ENCODE measurements around the gene FAM171A2. TPM values are rescaled to one million over a fixed set of nuclear protein-coding genes. Genes with fewer than 3 reads are reported as not detected.
A peak's percentile ranks its signal among the peaks of the same experiment; 100 is the strongest.

Gene FAM171A2
- total and polyA plus RNA-seq, 4 donors = 0.05 to 2.0 (median 0.45) TPM; not detected in 1

- H3K9me3 ChIP-seq (ENCODE audit: control insufficient read depth, low read length) = no peaks in the 10 kb centered on the region
- no peaks in the 10 kb centered on the region for H3K36me3 ChIP-seq (ENCODE audit: control insufficient read depth in 1 of 2, insufficient read depth in 2 of 2, low read length in 1 of 2)
- H3K4me3 ChIP-seq (ENCODE audit: low read length in 2 of 2) = peak overlapping the region; percentile 10 to 21
- intact Hi-C loops (cut with DNase I) = loop anchor here in 1 of 2 donors (10.0 kb wide), 1 partner anchor 119 kb away; the partner anchor contains the start of gene GPATCH8
- H3K27me3 ChIP-seq (ENCODE audit: control insufficient read depth in 1 of 2, insufficient read depth in 2 of 2, low read length in 1 of 2) = no peaks in the 10 kb centered on the region
- DNase-seq (peak; percentile 84 to 94), ATAC-seq (ENCODE audit: low FRiP score) (peak; percentile 93)
- no peaks in the 10 kb centered on the region for H3K4me1 ChIP-seq (ENCODE audit: control insufficient read depth in 1 of 2, insufficient read depth in 2 of 2, low read length in 2 of 2)
- no peak overlapping the region for H3K27ac ChIP-seq (ENCODE audit: low read depth in 1 of 2, low read length in 2 of 2)
- WGBS, 2 donors = 2 to 3% methylated on average over 68 of the region's 68 CpGs
Measured at GRCh38 chr17:44385287-44386181, 21.9 kb upstream of the FAM171A2 start.

DNA sequence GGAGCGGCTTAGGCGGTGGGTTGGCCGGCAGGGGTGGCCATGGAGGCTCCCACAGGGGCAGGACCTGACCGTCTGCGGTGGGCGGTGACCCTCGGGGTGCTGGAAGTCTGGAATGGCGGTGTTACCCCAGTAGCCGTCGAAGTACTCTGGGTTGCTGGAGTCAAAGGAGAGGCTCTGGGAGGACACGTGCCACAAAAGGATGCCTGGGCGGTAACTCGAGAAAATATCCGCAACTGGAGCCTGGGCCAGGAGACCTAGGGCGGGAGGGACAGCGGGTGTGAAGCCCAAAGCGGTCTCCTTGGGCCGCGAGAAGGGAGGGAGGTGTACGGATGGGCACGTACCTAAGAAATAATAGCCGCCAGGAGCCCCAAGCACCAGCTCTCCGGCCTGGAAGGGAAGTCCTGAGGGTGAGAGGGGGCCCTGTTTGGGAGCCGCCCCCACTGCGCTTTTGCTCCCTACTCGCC lies 21.2 kb upstream of the FAM171A2 start:
- Histone ChIP-seq H3K27ac (ENCODE audit: low read depth in 1 of 2, low read length in 2 of 2) (no peak overlapping the region), H3K9me3 (ENCODE audit: control insufficient read depth, low read length) (no peaks in the 10 kb centered on the region), H3K4me3 (ENCODE audit: low read length in 2 of 2) (peak overlapping the region; percentile 10 to 21), H3K4me1 (ENCODE audit: control insufficient read depth in 1 of 2, insufficient read depth in 2 of 2, low read length in 2 of 2) (no peaks in the 10 kb centered on the region), H3K27me3 (ENCODE audit: control insufficient read depth in 1 of 2, insufficient read depth in 2 of 2, low read length in 1 of 2) (no peaks in the 10 kb centered on the region), H3K36me3 (ENCODE audit: control insufficient read depth in 1 of 2, insufficient read depth in 2 of 2, low read length in 1 of 2) (no peaks in the 10 kb centered on the region)
- ATAC-seq (ENCODE audit: low FRiP score) (peak; percentile 52), DNase-seq (peak in 1 of 2 donors; percentile 76)
- intact Hi-C loops (cut with DNase I) = loop anchor here in 1 of 2 donors (10.0 kb wide), 1 partner anchor 120 kb away; the partner anchor contains the start of gene GPATCH8
- 2 to 6% methylated on average over 26 of the region's 26 CpGs for WGBS, 2 donors

DNA sequence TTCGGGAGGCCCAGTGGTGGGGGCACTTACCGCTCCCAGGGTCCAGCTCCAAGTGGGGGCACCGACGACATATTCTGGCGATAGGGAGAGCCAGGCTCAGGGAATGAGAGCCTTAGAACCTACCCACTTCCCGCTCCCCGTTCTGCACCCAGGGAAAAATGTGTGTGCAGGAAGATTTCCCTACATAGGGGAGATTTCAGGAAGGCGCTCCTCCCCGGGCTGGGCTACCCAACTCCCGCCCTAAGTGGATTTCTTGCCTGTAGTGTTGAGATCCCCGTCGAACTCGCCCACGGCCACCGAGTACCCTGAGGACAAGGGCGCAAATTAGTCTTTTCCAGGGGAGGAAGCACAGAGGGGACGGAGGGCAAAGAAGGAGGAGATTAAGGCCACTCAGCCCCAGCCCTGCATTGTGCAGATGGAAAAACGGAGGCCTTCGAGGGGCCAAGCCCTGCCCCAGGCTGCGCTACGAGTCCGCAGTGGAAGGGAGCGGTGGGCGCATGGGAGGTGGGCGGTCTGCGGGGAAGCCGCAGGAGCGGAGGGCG lies 20.7 kb upstream of the FAM171A2 start:
- Histone ChIP-seq H3K9me3 (ENCODE audit: control insufficient read depth, low read length) (no peaks in the 10 kb centered on the region), H3K36me3 (ENCODE audit: control insufficient read depth in 1 of 2, insufficient read depth in 2 of 2, low read length in 1 of 2) (no peaks in the 10 kb centered on the region), H3K27ac (ENCODE audit: low read depth in 1 of 2, low read length in 2 of 2) (no peak overlapping the region), H3K4me3 (ENCODE audit: low read length in 2 of 2) (no peak overlapping the region), H3K27me3 (ENCODE audit: control insufficient read depth in 1 of 2, insufficient read depth in 2 of 2, low read length in 1 of 2) (no peaks in the 10 kb centered on the region), H3K4me1 (ENCODE audit: control insufficient read depth in 1 of 2, insufficient read depth in 2 of 2, low read length in 2 of 2) (no peaks in the 10 kb centered on the region)
- DNase-seq (peak in 1 of 2 donors; percentile 69), ATAC-seq (ENCODE audit: low FRiP score) (no peak)
- intact Hi-C loops (cut with DNase I) = loop anchor here in 1 of 2 donors (10.0 kb wide), 1 partner anchor 120 kb away; the partner anchor contains the start of gene GPATCH8
- 23% methylated on average over 29 of the region's 29 CpGs for WGBS, 2 donors

- H3K4me1 ChIP-seq (ENCODE audit: control insufficient read depth in 1 of 2, insufficient read depth in 2 of 2, low read length in 2 of 2) = no peaks in the 10 kb centered on the region
- 74 to 76% methylated on average over 16 of the region's 16 CpGs for WGBS, 2 donors
- ATAC-seq (ENCODE audit: low FRiP score) (no peak), DNase-seq (peak in 1 of 2 donors; percentile 68)
- no peaks in the 10 kb centered on the region for H3K36me3 ChIP-seq (ENCODE audit: control insufficient read depth in 1 of 2, insufficient read depth in 2 of 2, low read length in 1 of 2)
- no peak overlapping the region for H3K4me3 ChIP-seq (ENCODE audit: low read length in 2 of 2)
- H3K27ac ChIP-seq (ENCODE audit: low read depth in 1 of 2, low read length in 2 of 2) = no peak overlapping the region
- H3K27me3 ChIP-seq (ENCODE audit: control insufficient read depth in 1 of 2, insufficient read depth in 2 of 2, low read length in 1 of 2) = no peaks in the 10 kb centered on the region
- intact Hi-C loops (cut with DNase I) = loop anchor here in 1 of 2 donors (10.0 kb wide), 1 partner anchor 121 kb away; the partner anchor contains the start of gene GPATCH8
- no peaks in the 10 kb centered on the region for H3K9me3 ChIP-seq (ENCODE audit: control insufficient read depth, low read length)
Measured at GRCh38 chr17:44383861-44384260, 20.2 kb upstream of the FAM171A2 start.

DNA sequence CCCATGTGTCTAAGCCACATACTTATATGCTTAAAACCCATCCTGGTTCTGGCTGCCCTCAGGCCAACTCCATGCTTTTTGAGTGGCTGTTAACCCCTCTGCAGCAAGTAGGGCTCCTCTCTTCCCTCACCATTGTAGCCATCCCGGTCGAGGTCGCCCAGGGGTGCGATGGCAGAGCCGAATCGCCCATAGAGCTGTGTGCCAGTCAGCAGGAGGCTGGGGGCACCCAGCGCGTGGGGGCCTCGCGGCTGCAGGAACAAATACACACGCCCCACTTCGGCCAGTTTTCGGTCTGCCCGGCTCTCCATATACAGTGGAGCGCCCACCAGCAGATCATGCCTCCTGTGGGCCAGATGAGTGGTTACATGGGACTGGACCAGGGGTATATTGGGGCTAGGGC lies 19.7 kb upstream of the FAM171A2 start:
- Histone ChIP-seq H3K36me3 (ENCODE audit: control insufficient read depth in 1 of 2, insufficient read depth in 2 of 2, low read length in 1 of 2) (no peaks in the 10 kb centered on the region), H3K27me3 (ENCODE audit: control insufficient read depth in 1 of 2, insufficient read depth in 2 of 2, low read length in 1 of 2) (no peaks in the 10 kb centered on the region), H3K9me3 (ENCODE audit: control insufficient read depth, low read length) (no peaks in the 10 kb centered on the region), H3K4me3 (ENCODE audit: low read length in 2 of 2) (no peak overlapping the region), H3K27ac (ENCODE audit: low read depth in 1 of 2, low read length in 2 of 2) (no peak overlapping the region), H3K4me1 (ENCODE audit: control insufficient read depth in 1 of 2, insufficient read depth in 2 of 2, low read length in 2 of 2) (no peaks in the 10 kb centered on the region)
- DNase-seq (peak in 1 of 2 donors; percentile 61), ATAC-seq (ENCODE audit: low FRiP score) (no peak)
- intact Hi-C loops (cut with DNase I) = loop anchor here in 1 of 2 donors (10.0 kb wide), 1 partner anchor 121 kb away; the partner anchor contains the start of gene GPATCH8
- WGBS, 2 donors = 95 to 96% methylated on average over 15 of the region's 15 CpGs

DNA sequence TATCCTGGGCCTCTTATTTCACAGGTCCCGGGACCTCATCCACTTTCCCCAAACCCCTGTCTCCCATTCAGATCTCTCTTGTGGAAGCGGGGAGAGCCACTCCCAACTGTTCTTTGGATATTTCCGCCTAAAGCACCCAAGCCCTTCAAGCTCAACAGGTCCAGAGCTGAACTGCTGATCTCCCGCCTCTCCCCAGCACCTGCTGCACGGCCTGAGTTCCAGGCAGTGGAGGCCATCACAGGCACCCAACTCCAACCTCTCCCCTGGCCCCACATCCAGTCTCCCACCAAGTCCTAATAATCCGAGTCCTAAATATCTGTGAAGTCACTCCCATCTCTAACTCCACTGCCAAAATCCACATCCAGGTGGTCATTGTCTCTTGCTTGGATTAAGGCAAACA lies 19.3 kb upstream of the FAM171A2 start:
- Histone ChIP-seq H3K36me3 (ENCODE audit: control insufficient read depth in 1 of 2, insufficient read depth in 2 of 2, low read length in 1 of 2) (no peaks in the 10 kb centered on the region), H3K9me3 (ENCODE audit: control insufficient read depth, low read length) (no peaks in the 10 kb centered on the region), H3K4me1 (ENCODE audit: control insufficient read depth in 1 of 2, insufficient read depth in 2 of 2, low read length in 2 of 2) (no peaks in the 10 kb centered on the region), H3K4me3 (ENCODE audit: low read length in 2 of 2) (no peak overlapping the region), H3K27ac (ENCODE audit: low read depth in 1 of 2, low read length in 2 of 2) (no peak overlapping the region), H3K27me3 (ENCODE audit: control insufficient read depth in 1 of 2, insufficient read depth in 2 of 2, low read length in 1 of 2) (no peaks in the 10 kb centered on the region)
- WGBS, 2 donors = 87 to 92% methylated on average over 6 of the region's 6 CpGs
- peak in 1 of 2 donors; percentile 49 for DNase-seq
- no peak for ATAC-seq (ENCODE audit: low FRiP score)
- intact Hi-C loops (cut with DNase I) = loop anchor here in 1 of 2 donors (10.0 kb wide), 1 partner anchor 122 kb away; the partner anchor contains the start of gene GPATCH8

- WGBS, 2 donors = 82 to 85% methylated on average over 4 of the region's 4 CpGs
- H3K9me3 ChIP-seq (ENCODE audit: control insufficient read depth, low read length) = no peaks in the 10 kb centered on the region
- H3K27ac ChIP-seq (ENCODE audit: low read depth in 1 of 2, low read length in 2 of 2) = no peak overlapping the region
- no peak overlapping the region for H3K4me3 ChIP-seq (ENCODE audit: low read length in 2 of 2)
- no peaks in the 10 kb centered on the region for H3K27me3 ChIP-seq (ENCODE audit: control insufficient read depth in 1 of 2, insufficient read depth in 2 of 2, low read length in 1 of 2)
- ATAC-seq (ENCODE audit: low FRiP score) (no peak), DNase-seq (no peak)
- H3K36me3 ChIP-seq (ENCODE audit: control insufficient read depth in 1 of 2, insufficient read depth in 2 of 2, low read length in 1 of 2) = no peaks in the 10 kb centered on the region
- H3K4me1 ChIP-seq (ENCODE audit: control insufficient read depth in 1 of 2, insufficient read depth in 2 of 2, low read length in 2 of 2) = no peaks in the 10 kb centered on the region
- intact Hi-C loops (cut with DNase I) = loop anchor here in 1 of 2 donors (10.0 kb wide), 1 partner anchor 123 kb away; the partner anchor contains the start of gene GPATCH8
Measured at GRCh38 chr17:44381810-44382305, 18.2 kb upstream of the FAM171A2 start.

GRCh38 chr17:44380767-44381166 lies 17.1 kb upstream of the FAM171A2 start:
- no peaks in the 10 kb centered on the region for H3K9me3 ChIP-seq (ENCODE audit: control insufficient read depth, low read length)
- no peaks in the 10 kb centered on the region for H3K4me1 ChIP-seq (ENCODE audit: control insufficient read depth in 1 of 2, insufficient read depth in 2 of 2, low read length in 2 of 2)
- H3K4me3 ChIP-seq (ENCODE audit: low read length in 2 of 2) = no peak overlapping the region
- no peak for ATAC-seq (ENCODE audit: low FRiP score)
- DNase-seq = peak in 1 of 2 donors; percentile 27
- H3K36me3 ChIP-seq (ENCODE audit: control insufficient read depth in 1 of 2, insufficient read depth in 2 of 2, low read length in 1 of 2) = no peaks in the 10 kb centered on the region
- intact Hi-C loops (cut with DNase I) = loop anchor here in 1 of 2 donors (10.0 kb wide), 1 partner anchor 124 kb away; the partner anchor contains the start of gene GPATCH8
- no peaks in the 10 kb centered on the region for H3K27me3 ChIP-seq (ENCODE audit: control insufficient read depth in 1 of 2, insufficient read depth in 2 of 2, low read length in 1 of 2)
- 75 to 77% methylated on average over 9 of the region's 9 CpGs for WGBS, 2 donors
- H3K27ac ChIP-seq (ENCODE audit: low read depth in 1 of 2, low read length in 2 of 2) = no peak overlapping the region

Measured in aorta (tissue), 5 donors.